Panc1 (cell line): ENCODE data around the gene SPATA31E1. TPM values are rescaled to one million over a fixed set of nuclear protein-coding genes. Genes with fewer than 3 reads are reported as not detected.

Experiments
- ATAC-seq: fragments of 200-7000 bp; cut with Tn5 transposase; 2 replicates; pipeline ENCODE4 v1.9.1; 2020; ENCODE audit warnings: mild to moderate bottlenecking, moderate library complexity
- BruUV-seq: library from RNA; stranded (reverse); fragments of 400-500 nt; replicated peaks from 2 replicates; lab custom pipeline; 2021; lab: Mats Ljungman, UMichigan
- CTCF ChIA-PET: fragments of 300-600 bp; sonication (Branson Sonifier 250); formaldehyde crosslinking; loops from one replicate; lab custom pipeline; 2022; ENCODE audit warnings: antibody characterized with exemption; lab: Charles Lee
- POLR2A ChIA-PET: fragments of 300-600 bp; sonication (Branson Sonifier 250); formaldehyde crosslinking; loops from one replicate; lab custom pipeline; 2022; ENCODE audit warnings: antibody characterized with exemption; lab: Charles Lee
- DNase-seq: peaks from one replicate; pipeline ENCODE4 v3.0.0-alpha.2; 2010; ENCODE audit warnings: low read depth, low spot score
- H3K27ac ChIP-seq: 2 replicates; pipeline ENCODE4 v1.5.1; 2011; ENCODE audit warnings: mild to moderate bottlenecking, low read length, inconsistent platforms
- H3K27me3 ChIP-seq: fragments of 200-500 bp; sonication (Bioruptor generic); 2 replicates; pipeline ENCODE4 v1.6.0; 2014; ENCODE audit warnings: low read length, inconsistent platforms; ENCODE audit not compliant: control insufficient read depth, insufficient read depth
- H3K36me3 ChIP-seq: fragments of 200-500 bp; sonication (Bioruptor generic); 2 replicates; pipeline ENCODE4 v1.5.1; 2014; ENCODE audit warnings: inconsistent platforms, mild to moderate bottlenecking, low read length, moderate library complexity; ENCODE audit not compliant: control insufficient read depth, insufficient read depth
- H3K4me1 ChIP-seq: 2 replicates; pipeline ENCODE4 v1.5.1; 2011; ENCODE audit warnings: inconsistent platforms, mild to moderate bottlenecking, low read length, moderate library complexity; ENCODE audit not compliant: control insufficient read depth, insufficient read depth
- H3K4me3 ChIP-seq, 2 experiments: 2 replicates each; pipeline ENCODE4 v1.5.1; 2011 to 2012; ENCODE audit warnings: low read depth in 2 of 2, low read length in 2 of 2, mild to moderate bottlenecking in 2 of 2, inconsistent platforms in 1 of 2, moderate library complexity in 1 of 2
- H3K9me3 ChIP-seq: fragments of 200-500 bp; sonication (Bioruptor generic); 2 replicates; pipeline ENCODE4 v1.5.1; 2014; ENCODE audit warnings: low read depth, mild to moderate bottlenecking, inconsistent platforms, low read length, moderate library complexity; ENCODE audit not compliant: control insufficient read depth, insufficient read depth
- CTCF ChIP-seq: fragments of 450-650 bp; IDR thresholded peaks from 2 replicates; pipeline ENCODE4 v1.5.1; 2017; ENCODE audit warnings: mild to moderate bottlenecking
- POLR2AphosphoS5 ChIP-seq: IDR thresholded peaks from 2 replicates; pipeline ENCODE4 v1.6.1; 2012; ENCODE audit warnings: mild to moderate bottlenecking, low read depth, low read length, moderate library complexity
- REST ChIP-seq, 2 experiments: IDR thresholded peaks; 2 replicates each; pipeline ENCODE4 v1.6.1; 2011 to 2012; ENCODE audit warnings: low read depth in 2 of 2, control low read depth in 1 of 2, low read length in 1 of 2, mild to moderate bottlenecking in 1 of 2, moderate library complexity in 1 of 2; ENCODE audit not compliant: insufficient read depth in 1 of 2
- SIN3A ChIP-seq: IDR thresholded peaks from 2 replicates; pipeline ENCODE4 v1.6.1; 2012; ENCODE audit warnings: low read depth, mild to moderate bottlenecking, low read length, moderate library complexity, borderline replicate concordance; ENCODE audit not compliant: insufficient read depth
- TCF7L2 ChIP-seq: IDR thresholded peaks from 2 replicates; pipeline ENCODE4 v1.6.1; 2011; ENCODE audit warnings: mild to moderate bottlenecking, low read depth, low read length, inconsistent platforms
- in situ Hi-C: cut with HindIII; loops from 2 replicates; pipeline ENCODE4 v1.10.0; 2016; ENCODE audit warnings: low sequenced_read_pairs, low pct_unique_long_range_greater_than_20kb
- intact Hi-C: fragments of 100-400 bp; cut with micrococcal nuclease; formaldehyde crosslinking; loops from one replicate; pipeline ENCODE4 v1.10.0; 2022; ENCODE audit not compliant: unreplicated experiment
- total RNA-seq: library from RNA; stranded (reverse); gene quantifications from one replicate; pipeline ENCODE4 v1.2.1, GENCODE V29; 2021; ENCODE audit not compliant: unreplicated experiment

SPATA31E1 gene
- total RNA-seq, 1 experiment from 2014 or later: not detected

GRCh38 chr9:87876708-87877107 is 6.0 kb upstream of the SPATA31E1 start:
- intact Hi-C loops: no loop called here

GRCh38 chr9:87878989-87879511 is 3.6 kb upstream of the SPATA31E1 start:
- DNase-seq: no peak
- intact Hi-C loops (no loop called here), in situ Hi-C loops (no loop called here)
- no TSS peak for BruUV-seq
- H3K4me1 ChIP-seq: no peaks in the 10 kb centered on the region
- TF ChIP-seq TCF7L2: no peak
- TF ChIP-seq CTCF: no peak
- TF ChIP-seq POLR2AphosphoS5: no peak
- TF ChIP-seq REST (IDR thresholded peaks at IDR 0.05; ENCODE audit: insufficient read depth in 1 of 2, low read depth in 2 of 2, low read length in 1 of 2): no peak
- TF ChIP-seq SIN3A: no peak
- ChIA-PET POLR2A (no interaction called here), CTCF (no interaction called here)
- no peaks in the 10 kb centered on the region for H3K27me3 ChIP-seq
- no peaks in the 10 kb centered on the region for H3K9me3 ChIP-seq
- no peak overlapping the region for H3K27ac ChIP-seq
- H3K36me3 ChIP-seq: no peaks in the 10 kb centered on the region
- H3K4me3 ChIP-seq: no peak overlapping the region
- no peak for ATAC-seq

More at GRCh38 chr9:87876708-87877107, 6.0 kb upstream of the SPATA31E1 start:
- no peaks in the 10 kb centered on the region for H3K4me1 ChIP-seq
- TF ChIP-seq CTCF: no peak
- TF ChIP-seq TCF7L2: no peak
- no peak for TF ChIP-seq REST (IDR thresholded peaks at IDR 0.05; ENCODE audit: insufficient read depth in 1 of 2, low read depth in 2 of 2, low read length in 1 of 2)
- no peak for TF ChIP-seq POLR2AphosphoS5
- no peak for TF ChIP-seq SIN3A
- no peak for DNase-seq
- in situ Hi-C loops: no loop called here
- CTCF ChIA-PET: no interaction called here
- H3K27me3 ChIP-seq: no peaks in the 10 kb centered on the region
- POLR2A ChIA-PET: no interaction called here
- ATAC-seq: no peak
- no TSS peak for BruUV-seq
- H3K9me3 ChIP-seq: no peaks in the 10 kb centered on the region
- no peak overlapping the region for H3K27ac ChIP-seq
- no peaks in the 10 kb centered on the region for H3K36me3 ChIP-seq
- no peak overlapping the region for H3K4me3 ChIP-seq
